Right kidney (tissue), 1 donor: ENCODE data around the gene LGALSL.

Experiments
- DNase-seq: peaks from one replicate; pipeline ENCODE4 v3.0.0-alpha.2; 2016

LGALSL gene

DNA sequence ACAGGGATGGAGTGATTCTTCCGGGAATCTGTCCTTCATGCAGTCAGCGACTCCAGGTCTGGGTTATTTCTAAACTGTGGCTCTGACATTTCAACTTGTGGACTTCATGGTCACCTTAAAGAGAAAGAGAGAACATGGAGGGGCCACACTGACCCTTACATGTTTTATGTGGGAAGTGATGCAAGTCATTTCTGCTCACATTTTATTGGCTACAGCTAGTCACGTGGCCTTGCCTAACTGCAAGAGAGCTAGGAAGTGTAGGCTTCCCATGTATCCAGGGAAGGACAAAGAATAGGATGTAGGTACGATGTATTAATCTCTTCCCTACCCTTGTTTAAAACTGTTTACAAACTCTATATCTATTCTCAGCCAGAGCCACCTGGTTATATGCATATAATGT, 39.8 kb downstream of the LGALSL start:
- no peak for DNase-seq

- no peak for DNase-seq
These were observed 44.5 kb downstream of the LGALSL start for GRCh38 chr2:64498438-64498837.

DNA sequence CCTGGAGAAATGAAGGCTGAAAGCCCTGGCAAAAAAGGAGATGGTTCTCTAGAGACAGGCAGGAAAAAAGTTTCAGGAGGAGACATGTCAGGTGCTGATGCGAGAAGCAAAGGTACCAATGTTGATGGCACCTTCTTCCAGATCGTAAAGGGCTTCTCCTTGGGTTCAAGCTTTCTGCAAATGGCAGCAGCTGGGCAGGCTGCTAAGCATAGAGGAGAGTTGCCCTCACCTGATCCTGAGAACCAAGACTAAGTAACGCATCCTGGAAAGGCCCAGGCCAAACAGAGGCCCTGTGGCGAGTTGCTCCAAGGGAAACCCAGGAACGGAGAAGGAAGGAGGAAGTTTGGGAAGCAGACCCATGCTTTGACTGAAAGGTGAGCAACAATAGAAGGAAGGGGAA, 46.6 kb downstream of the LGALSL start:
- no peak for DNase-seq

DNA sequence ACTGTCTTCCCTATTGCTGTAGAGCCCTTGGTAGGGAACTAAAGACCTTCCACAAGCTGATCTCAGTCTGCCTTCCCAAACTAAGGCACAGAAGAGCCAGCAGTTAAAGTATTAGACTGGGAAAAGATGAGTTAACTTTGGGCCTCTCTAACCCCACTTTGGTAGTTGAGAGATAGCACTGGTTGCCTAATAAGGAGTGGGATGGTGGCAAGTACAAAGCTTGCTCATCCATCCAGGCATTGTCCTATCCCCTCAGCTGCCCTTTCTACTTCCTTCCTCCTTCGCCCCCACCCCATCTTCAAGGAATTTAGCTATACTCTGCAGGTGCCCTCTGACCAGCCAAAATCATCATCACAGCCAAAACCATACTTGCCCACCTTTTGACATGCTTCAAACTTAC, 48.0 kb downstream of the LGALSL start:
- no peak for DNase-seq

- no peak for DNase-seq
These were observed 48.9 kb downstream of the LGALSL start for GRCh38 chr2:64502860-64503259.

DNA sequence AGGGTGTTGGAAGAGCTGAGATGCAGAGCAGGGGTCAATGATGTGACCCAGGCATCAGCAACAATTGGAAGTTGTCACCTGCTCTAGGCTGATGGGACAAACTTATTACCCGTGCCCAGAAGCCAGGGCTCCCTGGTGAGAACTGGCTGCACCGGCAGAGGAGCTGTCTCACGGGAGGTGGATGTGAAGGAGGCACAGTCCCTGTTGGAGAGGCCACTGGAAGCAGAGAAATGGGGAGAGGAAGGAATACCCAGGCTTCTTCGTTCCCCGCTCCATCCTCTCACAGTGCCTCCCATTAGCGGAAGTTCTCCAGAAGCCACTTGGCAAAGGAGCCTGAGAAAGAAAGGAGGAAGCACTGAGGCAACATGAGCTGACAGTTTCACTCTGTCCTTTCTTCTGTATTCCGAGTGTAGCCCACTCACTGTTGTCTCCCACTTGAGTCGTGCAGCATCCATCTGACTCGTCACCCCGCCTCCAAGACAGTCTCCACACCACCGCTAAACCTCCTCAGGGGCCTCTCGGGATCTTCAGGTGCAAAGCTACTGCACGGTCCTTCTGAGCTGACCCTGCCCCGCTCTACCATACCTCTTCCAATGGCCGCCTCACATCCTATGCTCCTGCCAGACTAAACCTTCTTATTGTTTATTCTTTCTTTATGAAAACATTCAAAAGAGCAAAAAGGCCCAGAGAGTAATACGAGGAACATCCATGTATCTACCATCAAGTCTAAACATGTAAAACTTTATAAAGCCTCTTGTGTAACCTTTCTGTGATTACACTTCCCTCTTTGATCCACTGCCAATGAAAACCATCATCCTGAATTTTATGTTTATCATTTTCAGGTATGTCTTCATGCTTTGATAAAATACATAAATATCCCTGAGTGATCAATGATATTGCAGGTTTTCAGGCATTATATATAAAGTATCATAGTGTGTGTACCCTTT, 51.1 kb downstream of the LGALSL start:
- no peak for DNase-seq

DNA sequence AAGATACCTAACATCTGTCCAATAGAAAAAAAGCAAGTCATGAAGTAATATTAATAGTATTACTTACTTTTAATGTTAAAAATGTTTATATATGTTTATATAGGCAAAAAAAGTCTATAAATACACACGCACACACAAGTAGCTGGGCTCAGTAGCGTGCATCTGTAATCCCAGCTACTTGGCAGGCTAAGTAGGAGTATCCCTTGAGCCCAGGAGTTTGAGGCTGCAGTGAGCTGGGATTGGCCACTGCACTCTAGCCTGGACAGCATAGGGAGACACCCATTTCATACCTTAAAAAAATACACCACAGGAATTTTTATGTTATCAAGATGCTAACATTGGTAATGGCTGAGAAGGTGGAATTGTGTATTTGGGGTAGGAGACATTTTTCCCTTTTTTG, 52.7 kb downstream of the LGALSL start:
- DNase-seq = no peak
